ENCODE measurements around the gene TECTA. TPM values are rescaled to one million over a fixed set of nuclear protein-coding genes. Genes with fewer than 3 reads are reported as not detected.
A peak's percentile ranks its signal among the peaks of the same experiment; 100 is the strongest.
"Not testable (repeated sequence)": the region's sequence is repeated elsewhere in the genome, so short reads cannot be mapped to it uniquely, and the experiment has no call there.

The TECTA gene
- total RNA-seq, 1 donor from 2014 or later, result 0.16 TPM

- H3K9me3 Mint-ChIP-seq, result no peaks in the 10 kb centered on the region
- no peak for DNase-seq (ENCODE audit: low spot score)
- H3K4me3 Mint-ChIP-seq, result no peak overlapping the region
- no peaks in the 10 kb centered on the region for H3K36me3 Mint-ChIP-seq (ENCODE audit: low read depth)
- H3K4me1 Mint-ChIP-seq (ENCODE audit: low read depth), result no peaks in the 10 kb centered on the region
- peaks cover 7% of the 10 kb centered on the region for H3K27me3 Mint-ChIP-seq (ENCODE audit: insufficient read depth)
- no peak overlapping the region for H3K27ac Mint-ChIP-seq
- intact Hi-C loops (cut with micrococcal nuclease), result no loop called here
Observed at GRCh38 chr11:121105063-121105480, 4.0 kb downstream of the TECTA start.

- Mint-ChIP-seq H3K9me3 (no peaks in the 10 kb centered on the region), H3K27me3 (ENCODE audit: insufficient read depth) (peaks cover 7% of the 10 kb centered on the region), H3K4me1 (ENCODE audit: low read depth) (no peaks in the 10 kb centered on the region), H3K36me3 (ENCODE audit: low read depth) (no peaks in the 10 kb centered on the region), H3K4me3 (no peak overlapping the region), H3K27ac (no peak overlapping the region)
- no peak for DNase-seq (ENCODE audit: low spot score)
- intact Hi-C loops (cut with micrococcal nuclease), result no loop called here
Observed at GRCh38 chr11:121105481-121106195, 4.6 kb downstream of the TECTA start.

GRCh38 chr11:121106812-121107211, 5.8 kb downstream of the TECTA start:
- no peak overlapping the region for H3K27ac Mint-ChIP-seq
- H3K27me3 Mint-ChIP-seq (ENCODE audit: insufficient read depth), result peaks cover 12% of the 10 kb centered on the region
- no peaks in the 10 kb centered on the region for H3K36me3 Mint-ChIP-seq (ENCODE audit: low read depth)
- DNase-seq (ENCODE audit: low spot score), result no peak
- no peak overlapping the region for H3K4me3 Mint-ChIP-seq
- H3K4me1 Mint-ChIP-seq (ENCODE audit: low read depth), result no peaks in the 10 kb centered on the region
- no peaks in the 10 kb centered on the region for H3K9me3 Mint-ChIP-seq
- intact Hi-C loops (cut with micrococcal nuclease), result no loop called here

GRCh38 chr11:121108413-121108812, 7.4 kb downstream of the TECTA start:
- H3K9me3 Mint-ChIP-seq, result no peaks in the 10 kb centered on the region
- H3K27ac Mint-ChIP-seq, result no peak overlapping the region
- no peaks in the 10 kb centered on the region for H3K4me1 Mint-ChIP-seq (ENCODE audit: low read depth)
- DNase-seq (ENCODE audit: low spot score), result no peak
- H3K36me3 Mint-ChIP-seq (ENCODE audit: low read depth), result no peaks in the 10 kb centered on the region
- intact Hi-C loops (cut with micrococcal nuclease), result no loop called here
- H3K27me3 Mint-ChIP-seq (ENCODE audit: insufficient read depth), result peaks cover 17% of the 10 kb centered on the region
- H3K4me3 Mint-ChIP-seq, result no peak overlapping the region

- Mint-ChIP-seq H3K9me3 (no peaks in the 10 kb centered on the region), H3K4me3 (no peak overlapping the region), H3K27ac (no peak overlapping the region), H3K4me1 (ENCODE audit: low read depth) (no peaks in the 10 kb centered on the region), H3K36me3 (ENCODE audit: low read depth) (no peaks in the 10 kb centered on the region), H3K27me3 (ENCODE audit: insufficient read depth) (peaks cover 17% of the 10 kb centered on the region)
- DNase-seq (ENCODE audit: low spot score), result no peak
- intact Hi-C loops (cut with micrococcal nuclease), result no loop called here
Observed at GRCh38 chr11:121109471-121109870, 8.4 kb downstream of the TECTA start.

GRCh38 chr11:121109916-121110586, 9.0 kb downstream of the TECTA start:
- DNase-seq (ENCODE audit: low spot score), result no peak
- Mint-ChIP-seq H3K36me3 (ENCODE audit: low read depth) (no peaks in the 10 kb centered on the region), H3K4me1 (ENCODE audit: low read depth) (no peaks in the 10 kb centered on the region), H3K9me3 (no peaks in the 10 kb centered on the region), H3K27me3 (ENCODE audit: insufficient read depth) (peaks cover 17% of the 10 kb centered on the region), H3K4me3 (no peak overlapping the region), H3K27ac (no peak overlapping the region)
- intact Hi-C loops (cut with micrococcal nuclease), result loop anchor here (5.0 kb wide), 1 partner anchor 78 kb away; no protein-coding TSS in a partner anchor

GRCh38 chr11:121110871-121111724, 10.1 kb downstream of the TECTA start:
- Mint-ChIP-seq H3K4me1 (ENCODE audit: low read depth) (no peaks in the 10 kb centered on the region), H3K36me3 (ENCODE audit: low read depth) (no peaks in the 10 kb centered on the region), H3K27ac (no peak overlapping the region), H3K4me3 (no peak overlapping the region), H3K27me3 (ENCODE audit: insufficient read depth) (peaks cover 17% of the 10 kb centered on the region), H3K9me3 (no peaks in the 10 kb centered on the region)
- intact Hi-C loops (cut with micrococcal nuclease), result loop anchor here (5.0 kb wide), 1 partner anchor 79 kb away; no protein-coding TSS in a partner anchor
- DNase-seq (ENCODE audit: low spot score), result no peak

- Mint-ChIP-seq H3K9me3 (no peaks in the 10 kb centered on the region), H3K27ac (no peak overlapping the region), H3K4me3 (no peak overlapping the region), H3K36me3 (ENCODE audit: low read depth) (no peaks in the 10 kb centered on the region), H3K4me1 (ENCODE audit: low read depth) (no peaks in the 10 kb centered on the region), H3K27me3 (ENCODE audit: insufficient read depth) (peaks cover 20% of the 10 kb centered on the region)
- intact Hi-C loops (cut with micrococcal nuclease), result loop anchor here (2.0 to 5.0 kb wide), 3 partner anchors 80 to 602 kb away; partner anchors contain the start of gene GRIK4
- peak; percentile 14 for DNase-seq (ENCODE audit: low spot score)
Observed at GRCh38 chr11:121112498-121113455, 11.7 kb downstream of the TECTA start.

- Mint-ChIP-seq H3K4me3 (no peak overlapping the region), H3K36me3 (ENCODE audit: low read depth) (no peaks in the 10 kb centered on the region), H3K27ac (no peak overlapping the region), H3K9me3 (no peaks in the 10 kb centered on the region), H3K4me1 (ENCODE audit: low read depth) (no peaks in the 10 kb centered on the region), H3K27me3 (ENCODE audit: insufficient read depth) (peaks cover 20% of the 10 kb centered on the region)
- intact Hi-C loops (cut with micrococcal nuclease), result loop anchor here (2.0 to 5.0 kb wide), 3 partner anchors 81 to 603 kb away; partner anchors contain the start of gene GRIK4
- DNase-seq (ENCODE audit: low spot score), result no peak
Observed at GRCh38 chr11:121113611-121114010, 12.6 kb downstream of the TECTA start.

GRCh38 chr11:121115024-121115423, 14.0 kb downstream of the TECTA start:
- H3K4me1 Mint-ChIP-seq (ENCODE audit: low read depth); DNase-seq (ENCODE audit: low spot score); H3K36me3 Mint-ChIP-seq (ENCODE audit: low read depth); H3K4me3 Mint-ChIP-seq; H3K27ac Mint-ChIP-seq; H3K9me3 Mint-ChIP-seq; intact Hi-C loops (cut with micrococcal nuclease): not testable (repeated sequence)
- peaks cover 22% of the 10 kb centered on the region for H3K27me3 Mint-ChIP-seq (ENCODE audit: insufficient read depth)

GRCh38 chr11:121117788-121118187, 16.7 kb downstream of the TECTA start:
- intact Hi-C loops (cut with micrococcal nuclease), result no loop called here
- H3K9me3 Mint-ChIP-seq, result no peaks in the 10 kb centered on the region
- no peak overlapping the region for H3K4me3 Mint-ChIP-seq
- no peaks in the 10 kb centered on the region for H3K4me1 Mint-ChIP-seq (ENCODE audit: low read depth)
- DNase-seq (ENCODE audit: low spot score), result no peak
- peaks cover 6% of the 10 kb centered on the region for H3K27me3 Mint-ChIP-seq (ENCODE audit: insufficient read depth)
- no peaks in the 10 kb centered on the region for H3K36me3 Mint-ChIP-seq (ENCODE audit: low read depth)
- H3K27ac Mint-ChIP-seq, result no peak overlapping the region

GRCh38 chr11:121119440-121119839, 18.4 kb downstream of the TECTA start:
- Mint-ChIP-seq H3K27ac (no peak overlapping the region), H3K4me3 (no peak overlapping the region), H3K36me3 (ENCODE audit: low read depth) (peaks cover 1% of the 10 kb centered on the region), H3K4me1 (ENCODE audit: low read depth) (no peaks in the 10 kb centered on the region), H3K27me3 (ENCODE audit: insufficient read depth) (peaks cover 7% of the 10 kb centered on the region), H3K9me3 (peaks cover 8% of the 10 kb centered on the region)
- intact Hi-C loops (cut with micrococcal nuclease), result no loop called here
- no peak for DNase-seq (ENCODE audit: low spot score)
